Parathyroid adenoma (tissue), 2 donors: ENCODE results near the gene RAP1GAP.

Source experiments
- H2AFZ ChIP-seq: fragments of 300-600 bp; sonication (generic); one replicate; pipeline ENCODE4 v1.7.0; 2017; ENCODE audit warnings: antibody characterized with exemption, mild to moderate bottlenecking
- H3K27ac ChIP-seq: fragments of 300-600 bp; sonication (generic); one replicate; pipeline ENCODE4 v1.7.0; 2017
- H3K27me3 ChIP-seq: fragments of 300-600 bp; sonication (generic); one replicate; pipeline ENCODE4 v1.7.0; 2017; ENCODE audit warnings: low read length; ENCODE audit not compliant: control insufficient read depth, insufficient read depth
- H3K36me3 ChIP-seq: fragments of 300-600 bp; sonication (generic); one replicate; pipeline ENCODE4 v1.7.0; 2017; ENCODE audit warnings: low read length; ENCODE audit not compliant: control insufficient read depth, insufficient read depth
- H3K4me1 ChIP-seq: fragments of 300-600 bp; sonication (generic); one replicate; pipeline ENCODE4 v1.7.0; 2017; ENCODE audit warnings: control low read depth
- H3K4me2 ChIP-seq: fragments of 300-600 bp; sonication (generic); one replicate; pipeline ENCODE4 v1.7.0; 2017; ENCODE audit warnings: low read length
- H3K4me3 ChIP-seq: fragments of 300-600 bp; sonication (generic); one replicate; pipeline ENCODE4 v1.7.0; 2017; ENCODE audit warnings: low read depth, low read length
- H3K79me2 ChIP-seq: fragments of 300-600 bp; sonication (generic); one replicate; pipeline ENCODE4 v1.7.0; 2017; ENCODE audit warnings: control low read depth
- H3K9ac ChIP-seq: fragments of 300-600 bp; sonication (generic); one replicate; pipeline ENCODE4 v1.7.0; 2017; ENCODE audit warnings: mild to moderate bottlenecking
- H3K9me3 ChIP-seq: fragments of 300-600 bp; sonication (generic); one replicate; pipeline ENCODE4 v1.7.0; 2017; ENCODE audit warnings: low read length; ENCODE audit not compliant: control insufficient read depth
- CTCF ChIP-seq: fragments of 300-600 bp; sonication (generic); IDR thresholded peaks from one replicate; pipeline ENCODE4 v1.7.0; 2017; ENCODE audit warnings: antibody characterized with exemption, mild to moderate bottlenecking
- donor health status: primary hyperparathyroidism.

The RAP1GAP gene

GRCh38 chr1:21647431-21648351 lies 21.5 kb downstream of the RAP1GAP start:
- Histone ChIP-seq H3K27ac (no peak overlapping the region), H3K9ac (no peak overlapping the region), H2AFZ (no peak overlapping the region), H3K4me2 (no peak overlapping the region), H3K4me1 (peaks cover 16% of the 10 kb centered on the region), H3K36me3 (no peaks in the 10 kb centered on the region), H3K9me3 (no peaks in the 10 kb centered on the region), H3K4me3 (no peak overlapping the region), H3K79me2 (no peaks in the 10 kb centered on the region), H3K27me3 (no peaks in the 10 kb centered on the region)
- no peak for TF ChIP-seq CTCF

GRCh38 chr1:21645550-21645949 lies 23.6 kb downstream of the RAP1GAP start:
- no peak overlapping the region for H3K4me2 ChIP-seq
- no peak overlapping the region for H3K4me3 ChIP-seq
- no peaks in the 10 kb centered on the region for H3K9me3 ChIP-seq
- no peaks in the 10 kb centered on the region for H3K36me3 ChIP-seq
- no peaks in the 10 kb centered on the region for H3K27me3 ChIP-seq
- peaks cover 29% of the 10 kb centered on the region for H3K4me1 ChIP-seq
- H3K9ac ChIP-seq: no peak overlapping the region
- H2AFZ ChIP-seq: no peak overlapping the region
- no peak for TF ChIP-seq CTCF
- no peaks in the 10 kb centered on the region for H3K79me2 ChIP-seq
- H3K27ac ChIP-seq: no peak overlapping the region

DNA sequence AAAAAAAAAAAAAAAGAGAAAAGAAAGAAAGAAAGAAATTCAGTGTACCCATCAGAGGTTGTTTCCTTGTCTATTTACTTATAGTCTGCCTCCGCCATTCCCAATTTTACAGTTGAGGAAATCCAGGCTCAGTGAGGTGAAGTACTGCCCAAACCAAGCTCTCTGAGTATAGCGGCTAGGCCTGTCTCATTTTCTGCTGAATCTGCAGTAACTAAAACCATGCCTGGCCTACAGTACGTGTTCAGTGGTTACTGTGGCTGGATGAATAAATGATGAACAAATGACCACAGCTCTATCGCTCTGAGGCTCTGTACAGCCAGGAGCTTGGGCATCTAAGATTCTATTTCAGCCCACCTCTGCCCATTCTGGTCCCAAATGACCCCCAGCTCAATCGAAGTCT lies 24.3 kb downstream of the RAP1GAP start:
- Histone ChIP-seq H3K27ac (no peak overlapping the region), H3K4me3 (no peak overlapping the region), H2AFZ (no peak overlapping the region), H3K9ac (no peak overlapping the region), H3K9me3 (no peaks in the 10 kb centered on the region), H3K27me3 (no peaks in the 10 kb centered on the region), H3K4me2 (no peak overlapping the region), H3K79me2 (no peaks in the 10 kb centered on the region), H3K36me3 (no peaks in the 10 kb centered on the region), H3K4me1 (peaks cover 30% of the 10 kb centered on the region)
- no peak for TF ChIP-seq CTCF

DNA sequence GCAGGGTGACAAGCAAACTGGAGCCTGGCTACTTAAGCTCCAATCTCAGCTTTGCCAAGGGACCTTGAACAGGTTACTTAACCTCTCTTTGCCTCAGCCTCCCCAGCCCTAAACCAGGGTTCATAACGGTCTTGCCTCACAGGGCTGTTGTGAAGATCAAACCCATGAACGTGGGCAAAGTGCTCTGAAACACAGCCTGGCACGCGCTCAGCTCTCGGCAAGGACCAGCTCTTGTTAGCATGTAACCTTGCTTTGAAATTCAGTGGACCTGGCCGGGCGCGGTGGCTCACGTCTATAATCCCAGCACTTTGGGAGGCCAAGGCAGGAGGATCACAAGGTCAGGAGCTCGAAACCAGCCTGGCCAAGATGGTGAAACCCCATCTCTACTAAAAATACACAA lies 24.8 kb downstream of the RAP1GAP start:
- Histone ChIP-seq H3K9me3 (no peaks in the 10 kb centered on the region), H3K27ac (no peak overlapping the region), H3K27me3 (no peaks in the 10 kb centered on the region), H3K4me3 (no peak overlapping the region), H3K4me1 (peaks cover 33% of the 10 kb centered on the region), H3K36me3 (no peaks in the 10 kb centered on the region), H3K79me2 (no peaks in the 10 kb centered on the region), H3K4me2 (no peak overlapping the region), H3K9ac (no peak overlapping the region), H2AFZ (no peak overlapping the region)
- TF ChIP-seq CTCF: no peak

DNA sequence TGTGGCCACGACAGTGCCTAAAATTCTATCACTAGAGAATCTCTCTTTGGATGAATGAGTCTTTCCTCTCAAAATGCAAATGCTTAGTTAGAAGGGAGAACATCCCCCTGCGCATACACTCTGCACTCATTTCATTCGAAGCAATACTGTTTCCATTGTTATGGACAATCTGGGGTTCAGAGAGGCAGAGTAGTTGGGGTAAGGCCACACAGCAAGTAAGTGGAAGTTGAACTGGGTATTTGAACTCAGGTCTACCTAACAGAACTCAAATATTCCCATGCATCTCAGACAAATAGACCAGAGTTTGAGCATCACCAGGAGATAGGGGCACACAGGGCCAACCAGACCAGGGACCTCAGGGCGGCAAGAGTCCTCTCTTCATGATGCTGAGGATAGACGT lies 25.5 kb downstream of the RAP1GAP start:
- H3K4me3 ChIP-seq: no peak overlapping the region
- H3K27me3 ChIP-seq: no peaks in the 10 kb centered on the region
- H3K36me3 ChIP-seq: no peaks in the 10 kb centered on the region
- no peak overlapping the region for H3K27ac ChIP-seq
- H3K4me1 ChIP-seq: peaks cover 36% of the 10 kb centered on the region
- H3K4me2 ChIP-seq: no peak overlapping the region
- no peak overlapping the region for H3K9ac ChIP-seq
- no peak for TF ChIP-seq CTCF
- no peaks in the 10 kb centered on the region for H3K9me3 ChIP-seq
- H3K79me2 ChIP-seq: no peaks in the 10 kb centered on the region
- no peak overlapping the region for H2AFZ ChIP-seq
